ENCODE measurements around the gene C1GALT1. TPM values are rescaled to one million over a fixed set of nuclear protein-coding genes. Genes with fewer than 3 reads are reported as not detected.

Gene C1GALT1
- total RNA-seq, 1 experiment from 2014 or later = 27.2 TPM

DNA sequence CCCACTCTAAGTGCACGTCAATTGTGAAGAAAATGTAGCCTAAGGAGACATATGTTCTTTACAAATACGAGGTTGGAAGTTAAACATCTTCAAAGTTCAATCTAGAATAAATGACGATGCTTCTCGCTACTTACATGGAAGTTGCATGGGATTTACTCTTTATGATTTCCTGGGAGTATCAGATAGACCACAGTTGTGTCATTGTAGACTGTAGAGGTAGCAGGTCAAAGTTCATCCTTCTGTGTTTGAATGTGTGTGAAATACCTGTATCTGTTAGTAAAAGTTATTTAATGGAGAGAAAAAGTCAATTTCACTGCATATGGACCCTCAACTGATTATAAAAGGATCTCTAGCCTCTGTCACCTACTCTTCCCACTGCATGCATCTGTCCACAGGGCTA lies 112.6 kb downstream of the C1GALT1 start:
- H3K9ac ChIP-seq (ENCODE audit: low read length) = no peak overlapping the region
- no peaks in the 10 kb centered on the region for H3K79me2 ChIP-seq (ENCODE audit: insufficient read depth, low read length)
- RAD21 ChIA-PET (ENCODE audit: low non-redundant PET in 1 of 2, low total read pairs in 2 of 2, uncharacterized antibody in 2 of 2, unreplicated experiment in 2 of 2) = no interaction called here
- no TSS peak for BruUV-seq (replicated peaks)
- no peaks in the 10 kb centered on the region for H3K9me3 ChIP-seq (ENCODE audit: control insufficient read depth in 1 of 2, insufficient read depth in 1 of 2, low read depth in 1 of 2, low read length in 2 of 2)
- no peaks in the 10 kb centered on the region for H4K20me1 ChIP-seq (ENCODE audit: insufficient read depth)
- no peak overlapping the region for H3K4me3 ChIP-seq (replicated peaks in 1 of 2; ENCODE audit: low read depth in 1 of 2, low read length in 2 of 2)
- CTCF ChIA-PET = no interaction called here
- intact Hi-C loops (cut with micrococcal nuclease) = no loop called here
- H3K36me3 ChIP-seq (ENCODE audit: control insufficient read depth in 1 of 2, insufficient read depth in 2 of 2, low read length in 2 of 2) = no peaks in the 10 kb centered on the region
- ATAC-seq (no peak), DNase-seq (ENCODE audit: low read depth, low spot score) (no peak)
- no peak overlapping the region for H3K4me2 ChIP-seq (ENCODE audit: low read length)
- no peaks in the 10 kb centered on the region for H3K4me1 ChIP-seq (ENCODE audit: control insufficient read depth in 1 of 2, insufficient read depth in 2 of 2, low read length in 2 of 2)
- no peaks in the 10 kb centered on the region for H3K27me3 ChIP-seq (ENCODE audit: insufficient read depth, low read length)
- no peak overlapping the region for H2AFZ ChIP-seq (ENCODE audit: low read depth, low read length, poor library complexity, severe bottlenecking)
- H3K27ac ChIP-seq (ENCODE audit: low read depth, low read length) = no peak overlapping the region
- no peak for TF ChIP-seq JUND (IDR thresholded peaks at IDR 0.05)
- no peaks in the 10 kb centered on the region for H3K9me2 ChIP-seq (ENCODE audit: insufficient read depth)
- POLR2A ChIA-PET = no interaction called here

All from HCT116 (cell line).